ENCODE data around the gene PPP1R14C. TPM values are rescaled to one million over a fixed set of nuclear protein-coding genes. Genes with fewer than 3 reads are reported as not detected.
A peak's percentile ranks its signal among the peaks of the same experiment; 100 is the strongest.

PPP1R14C gene
- total RNA-seq, 1 experiment from 2014 or later = 12.1 TPM

DNA sequence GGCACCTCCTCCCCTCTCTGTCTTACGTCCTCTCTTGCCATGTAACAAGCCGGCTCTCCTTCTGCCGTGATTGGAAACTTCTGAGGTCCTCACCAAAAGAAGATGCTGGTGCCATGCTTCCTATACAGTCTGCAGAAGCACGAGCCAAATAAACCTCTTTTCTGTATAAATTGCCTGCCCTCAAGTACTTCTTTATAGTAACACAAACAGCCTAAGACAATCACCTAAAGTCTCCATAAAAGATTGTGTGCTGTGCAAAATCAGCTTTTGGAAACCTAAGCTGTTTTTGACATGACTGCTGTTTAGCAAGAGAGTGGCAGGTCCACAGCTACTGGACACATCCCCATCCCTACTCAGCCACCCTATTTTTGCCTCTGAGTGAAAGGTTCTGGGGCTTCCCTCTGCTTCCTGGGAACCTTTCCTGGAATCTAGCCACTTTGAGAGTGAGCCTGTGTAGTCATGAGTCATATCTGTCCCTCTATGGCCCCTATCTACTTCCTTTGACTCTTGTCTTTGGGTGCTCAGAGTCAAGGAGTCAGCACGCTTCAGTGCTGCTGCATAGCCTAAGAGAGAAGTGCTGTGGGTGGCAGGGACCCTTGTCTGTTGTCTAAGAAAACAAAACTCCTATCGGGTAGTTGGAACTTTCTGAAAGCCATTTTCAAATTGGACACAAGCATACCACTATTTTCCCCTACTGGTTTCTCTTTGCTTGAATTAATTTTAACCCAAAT, 110.0 kb downstream of the PPP1R14C start:
- Histone ChIP-seq H2AFZ (no peak overlapping the region), H3F3A (ENCODE audit: insufficient read depth, low read depth) (peaks cover 23% of the 10 kb centered on the region), H3K9me3 (ENCODE audit: insufficient read depth, low read depth) (peaks cover 5% of the 10 kb centered on the region; the same call in 1 of the 2 replicates), H3K27me3 (ENCODE audit: insufficient read depth, low read depth) (no peaks in the 10 kb centered on the region), H3K36me3 (ENCODE audit: low read depth) (no peaks in the 10 kb centered on the region), H3K27ac (peak overlapping the region; percentile 49), H3K79me2 (ENCODE audit: low read depth) (no peaks in the 10 kb centered on the region), H3K4me1 (replicated peaks; ENCODE audit: insufficient read depth) (peaks cover 55% of the 10 kb centered on the region), H3K4me2 (peak overlapping the region; percentile 30), H3K4me3 (no peak overlapping the region), H4K20me1 (ENCODE audit: insufficient read depth) (no peaks in the 10 kb centered on the region), H3K9me2 (ENCODE audit: insufficient read depth) (no peaks in the 10 kb centered on the region)
- intact Hi-C loops (cut with micrococcal nuclease; ENCODE audit: unreplicated experiment) = loop anchor here (5.0 kb wide), 1 partner anchor 46 kb away; no protein-coding TSS in a partner anchor
- DNase-seq = peak; percentile 18 to 76
- ChIA-PET POLR2A (ENCODE audit: unreplicated experiment) (no interaction called here), CTCF (no interaction called here)
- no TSS peak for BruUV-seq (replicated peaks)
- TF ChIP-seq CTCF (conservative IDR thresholded peaks at IDR 0.05) = no peak

DNA sequence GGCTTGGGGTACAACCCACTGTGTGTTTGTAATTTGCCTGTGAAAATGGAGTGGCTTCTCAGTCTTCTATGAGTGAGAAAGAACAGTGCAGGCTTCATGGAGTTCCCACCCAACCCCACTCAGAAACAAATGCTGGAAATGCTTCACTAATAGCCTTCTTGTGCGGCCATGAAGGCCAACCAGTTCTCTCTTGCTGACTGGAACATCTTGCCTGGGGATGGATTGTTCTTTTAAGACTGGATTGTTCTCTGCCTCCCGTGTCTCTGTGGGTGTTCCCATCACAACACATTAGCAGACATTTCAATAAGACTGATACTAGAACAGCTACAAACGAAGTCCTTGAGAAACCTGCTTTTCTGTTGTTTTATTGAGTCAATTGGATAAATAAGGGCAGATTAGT, 110.6 kb downstream of the PPP1R14C start:
- POLR2A ChIA-PET (ENCODE audit: unreplicated experiment) = no interaction called here
- H3K9me2 ChIP-seq (ENCODE audit: insufficient read depth) = no peaks in the 10 kb centered on the region
- H3K36me3 ChIP-seq (ENCODE audit: low read depth) = no peaks in the 10 kb centered on the region
- peak overlapping the region; percentile 30 for H3K4me2 ChIP-seq
- BruUV-seq (replicated peaks) = no TSS peak
- no peaks in the 10 kb centered on the region for H3K27me3 ChIP-seq (ENCODE audit: insufficient read depth, low read depth)
- H3K79me2 ChIP-seq (ENCODE audit: low read depth) = no peaks in the 10 kb centered on the region
- no peak for TF ChIP-seq CTCF (conservative IDR thresholded peaks at IDR 0.05)
- intact Hi-C loops (cut with micrococcal nuclease; ENCODE audit: unreplicated experiment) = loop anchor here (5.0 kb wide), 1 partner anchor 46 kb away; no protein-coding TSS in a partner anchor
- no peak overlapping the region for H2AFZ ChIP-seq
- peaks cover 5% of the 10 kb centered on the region; the same call in 1 of the 2 replicates for H3K9me3 ChIP-seq (ENCODE audit: insufficient read depth, low read depth)
- H3F3A ChIP-seq (ENCODE audit: insufficient read depth, low read depth) = peaks cover 24% of the 10 kb centered on the region
- peak overlapping the region; percentile 49 for H3K27ac ChIP-seq
- DNase-seq = no peak
- CTCF ChIA-PET = no interaction called here
- H4K20me1 ChIP-seq (ENCODE audit: insufficient read depth) = no peaks in the 10 kb centered on the region
- H3K4me3 ChIP-seq = no peak overlapping the region
- peaks cover 61% of the 10 kb centered on the region for H3K4me1 ChIP-seq (replicated peaks; ENCODE audit: insufficient read depth)

DNA sequence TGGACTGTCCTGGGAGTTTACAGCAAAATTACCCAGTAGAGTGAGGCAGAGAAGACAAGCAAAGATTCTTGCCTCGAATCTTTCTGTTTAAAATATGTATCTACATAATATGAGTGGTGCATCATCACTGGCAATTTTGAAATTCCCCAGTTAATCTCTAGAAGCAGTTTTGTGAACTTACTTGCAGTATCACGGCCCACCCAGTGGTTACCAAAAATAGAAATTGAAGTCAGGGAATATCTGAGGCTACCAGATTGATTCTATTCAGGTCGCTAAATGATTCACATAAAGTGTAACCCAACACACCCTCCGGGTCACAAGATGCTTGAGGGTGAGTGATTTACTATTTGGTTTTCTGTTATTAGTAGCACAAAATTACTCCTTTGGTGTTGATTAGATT, 111.9 kb downstream of the PPP1R14C start:
- H3K79me2 ChIP-seq (ENCODE audit: low read depth) = no peaks in the 10 kb centered on the region
- BruUV-seq (replicated peaks) = no TSS peak
- no peak overlapping the region for H3K4me3 ChIP-seq
- H3K4me1 ChIP-seq (replicated peaks; ENCODE audit: insufficient read depth) = peaks cover 62% of the 10 kb centered on the region
- H3K9me2 ChIP-seq (ENCODE audit: insufficient read depth) = no peaks in the 10 kb centered on the region
- H3K4me2 ChIP-seq = no peak overlapping the region
- no peaks in the 10 kb centered on the region for H4K20me1 ChIP-seq (ENCODE audit: insufficient read depth)
- POLR2A ChIA-PET (ENCODE audit: unreplicated experiment) = no interaction called here
- no peaks in the 10 kb centered on the region for H3K27me3 ChIP-seq (ENCODE audit: insufficient read depth, low read depth)
- peaks cover 24% of the 10 kb centered on the region for H3F3A ChIP-seq (ENCODE audit: insufficient read depth, low read depth)
- intact Hi-C loops (cut with micrococcal nuclease; ENCODE audit: unreplicated experiment) = loop anchor here (5.0 kb wide), 2 partner anchors 47 to 112 kb away; partner anchors contain the start of gene PPP1R14C
- no peak for DNase-seq
- TF ChIP-seq CTCF (conservative IDR thresholded peaks at IDR 0.05) (no peak), EZH2 (IDR thresholded peaks at IDR 0.05; ENCODE audit: low read depth) (no peak)
- H3K9me3 ChIP-seq (ENCODE audit: insufficient read depth, low read depth) = peaks cover 5% of the 10 kb centered on the region; the same call in 1 of the 2 replicates
- H3K36me3 ChIP-seq (ENCODE audit: low read depth) = no peaks in the 10 kb centered on the region
- H3K27ac ChIP-seq = peak overlapping the region; percentile 96
- H2AFZ ChIP-seq = no peak overlapping the region
- CTCF ChIA-PET = no interaction called here

Data from PC-9 (cell line).